Gastroesophageal sphincter (tissue), 4 donors: ENCODE results near the gene ZSCAN2. TPM values are rescaled to one million over a fixed set of nuclear protein-coding genes. Genes with fewer than 3 reads are reported as not detected.
A peak's percentile ranks its signal among the peaks of the same experiment; 100 is the strongest.
"Not testable (repeated sequence)": the region's sequence is repeated elsewhere in the genome, so short reads cannot be mapped to it uniquely, and the experiment has no call there.

Experiments used
- ATAC-seq: fragments of 150-250 bp; one replicate; pipeline ENCODE4 v1.9.1; 2016; ENCODE audit warnings: mild to moderate bottlenecking, moderate library complexity
- H3K27ac ChIP-seq, 4 donors: fragments of 200-600 bp; sonication (generic) in 3 of 4; 1 replicate in 3 of 4; 2 replicates in 1 of 4; pipeline ENCODE4 v1.5.1; 2016 to 2019
- H3K27me3 ChIP-seq: fragments of 200-600 bp; sonication (generic); one replicate; pipeline ENCODE4 v1.5.1; 2019
- H3K36me3 ChIP-seq, 2 donors: fragments of 200-600 bp; sonication (generic); one replicate each; pipeline ENCODE4 v1.5.1; 2019; ENCODE audit warnings: control low read depth in 1 of 2
- H3K4me1 ChIP-seq, 3 donors: fragments of 200-600 bp; sonication (generic); 1 replicate in 2 of 3; 2 replicates in 1 of 3; pipeline ENCODE4 v1.5.1; 2016 to 2019; ENCODE audit warnings: control low read depth in 2 of 3
- H3K4me3 ChIP-seq, 2 donors: fragments of 200-600 bp; sonication (generic); one replicate each; pipeline ENCODE4 v1.5.1; 2019; ENCODE audit warnings: mild to moderate bottlenecking in 1 of 2, moderate library complexity in 1 of 2
- H3K9me3 ChIP-seq, 3 donors: fragments of 200-600 bp; sonication (generic); one replicate each; pipeline ENCODE4 v1.5.1; 2017 to 2019; ENCODE audit warnings: control low read depth in 2 of 3
- CTCF ChIP-seq, 4 experiments: fragments of 200-600 bp in 2 of 4; fragments of 450-650 bp in 2 of 4; sonication (generic) in 1 of 4; IDR thresholded peaks; one replicate each; pipeline ENCODE4 v1.5.1; 2017 to 2019; ENCODE audit warnings: antibody characterized with exemption in 4 of 4, mild to moderate bottlenecking in 2 of 4, moderate library complexity in 2 of 4
- EP300 ChIP-seq: sonication (generic); formaldehyde crosslinking; IDR thresholded peaks from one replicate; pipeline ENCODE4 v1.6.1; 2017; ENCODE audit warnings: antibody characterized with exemption, mild to moderate bottlenecking
- POLR2A ChIP-seq, 2 donors: fragments of 450-650 bp; IDR thresholded peaks; one replicate each; pipeline ENCODE4 v1.6.1; 2017; ENCODE audit warnings: antibody characterized with exemption in 2 of 2, mild to moderate bottlenecking in 2 of 2, moderate library complexity in 1 of 2
- POLR2AphosphoS5 ChIP-seq: sonication (generic); formaldehyde crosslinking; IDR thresholded peaks from one replicate; pipeline ENCODE4 v1.6.1; 2017; ENCODE audit warnings: antibody characterized with exemption
- WGBS, 2 donors: methylation state at CpG; one replicate each; pipeline ENCODE4 v1.1.5; 2018; ENCODE audit warnings: low coverage in 1 of 2; 5-methylcytosine and 5-hydroxymethylcytosine counted together
- total RNA-seq, 4 donors: library from RNA; depleted of rRNA; stranded (reverse); fragments of >200 nt; gene quantifications; one replicate each; pipeline ENCODE4 v1.1.0, GENCODE V29; 2016

ZSCAN2 gene
- total RNA-seq, 4 donors from 2014 or later = 3.5 to 13.8 (median 7.1) TPM

GRCh38 chr15:84633311-84634227, 32.8 kb downstream of the ZSCAN2 start:
- TF ChIP-seq POLR2A (IDR thresholded peaks at IDR 0.05) = peak; percentile 20 to 28
- TF ChIP-seq CTCF (IDR thresholded peaks at IDR 0.05) = peak in 1 of 4 experiments; percentile 28
- TF ChIP-seq POLR2AphosphoS5 = peak; percentile 14
- TF ChIP-seq EP300 = no peak
- H3K4me3 ChIP-seq = peak overlapping the region; percentile 52 to 78
- peaks cover 8 to 55% (median 17%) of the 10 kb centered on the region in 3 donors for H3K4me1 ChIP-seq
- H3K9me3 ChIP-seq = no peaks in the 10 kb centered on the region
- 0% methylated on average over 3 to 10 of the region's 105 CpGs for WGBS, 2 donors
- peak overlapping the region; percentile 60 to 96 (median 94) for H3K27ac ChIP-seq
- peak; percentile 77 for ATAC-seq
- H3K27me3 ChIP-seq = no peaks in the 10 kb centered on the region
- H3K36me3 ChIP-seq = peaks cover 0 to 23% of the 10 kb centered on the region in 2 donors

GRCh38 chr15:84634228-84634837, 33.5 kb downstream of the ZSCAN2 start:
- TF ChIP-seq CTCF (IDR thresholded peaks at IDR 0.05) = peak in 1 of 4 experiments; percentile 1
- no peak for TF ChIP-seq POLR2A (IDR thresholded peaks at IDR 0.05)
- 33 to 55% methylated on average over 9 to 13 of the region's 23 CpGs for WGBS, 2 donors
- Histone ChIP-seq H3K27ac (peak overlapping the region; percentile 60 to 96 (median 94)), H3K4me3 (peak overlapping the region; percentile 52 to 78), H3K9me3 (no peaks in the 10 kb centered on the region), H3K27me3 (no peaks in the 10 kb centered on the region), H3K36me3 (peaks cover 0 to 30% of the 10 kb centered on the region in 2 donors), H3K4me1 (peaks cover 8 to 55% (median 17%) of the 10 kb centered on the region in 3 donors)
- ATAC-seq = no peak

- no peaks in the 10 kb centered on the region for H3K27me3 ChIP-seq
- peaks cover 0 to 68% of the 10 kb centered on the region in 2 donors for H3K36me3 ChIP-seq
- TF ChIP-seq CTCF (IDR thresholded peaks at IDR 0.05) (no peak), EP300 (no peak), POLR2AphosphoS5 (no peak), POLR2A (IDR thresholded peaks at IDR 0.05) (no peak)
- WGBS, 2 donors = 55 to 56% methylated on average over 3 of the region's 3 CpGs
- no peak overlapping the region for H3K27ac ChIP-seq
- peaks cover 0 to 28% (median 5%) of the 10 kb centered on the region in 3 donors for H3K4me1 ChIP-seq
- no peaks in the 10 kb centered on the region for H3K9me3 ChIP-seq
- no peak for ATAC-seq
- no peak overlapping the region for H3K4me3 ChIP-seq
Measured at GRCh38 chr15:84638103-84638502, 37.3 kb downstream of the ZSCAN2 start.

GRCh38 chr15:84641871-84642270, 41.1 kb downstream of the ZSCAN2 start:
- not testable (repeated sequence) for H3K4me3 ChIP-seq, H3K27ac ChIP-seq, H3K27me3 ChIP-seq, H3K4me1 ChIP-seq, ATAC-seq, H3K9me3 ChIP-seq
- WGBS, 2 donors = 86 to 100% methylated on average over 1 to 6 of the region's 9 CpGs
- H3K36me3 ChIP-seq = peaks cover 0 to 99% of the 10 kb centered on the region in 2 donors

- H3K9me3 ChIP-seq, H3K4me1 ChIP-seq, H3K27me3 ChIP-seq, H3K27ac ChIP-seq, ATAC-seq, H3K4me3 ChIP-seq: not testable (repeated sequence)
- peaks cover 0 to 100% of the 10 kb centered on the region in 2 donors for H3K36me3 ChIP-seq
- 71 to 93% methylated on average over 2 of the region's 2 CpGs for WGBS, 2 donors
Measured at GRCh38 chr15:84642640-84643039, 41.8 kb downstream of the ZSCAN2 start.
